ACC112 (cell line): ENCODE results near the gene ITPR1.
"Not testable (repeated sequence)": the region's sequence is repeated elsewhere in the genome, so short reads cannot be mapped to it uniquely, and the experiment has no call there.

Experiments
- H2AFZ ChIP-seq: fragments of 200-600 bp; sonication (generic); one replicate; pipeline ENCODE4 v1.6.0; 2017; ENCODE audit warnings: antibody characterized with exemption, low read length; ENCODE audit not compliant: unreplicated experiment
- H3K27ac ChIP-seq: fragments of 200-600 bp; sonication (generic); 2 replicates; pipeline ENCODE4 v1.5.1; 2014; ENCODE audit warnings: low read depth, mild to moderate bottlenecking, antibody characterized with exemption, low read length, moderate library complexity
- H3K27me3 ChIP-seq: fragments of 200-600 bp; sonication (generic); 2 replicates; pipeline ENCODE4 v1.6.1; 2014; ENCODE audit warnings: mild to moderate bottlenecking, antibody characterized with exemption, low read length, moderate library complexity, mixed read lengths; ENCODE audit not compliant: insufficient read depth
- H3K36me3 ChIP-seq: fragments of 200-600 bp; sonication (generic); 2 replicates; pipeline ENCODE4 v1.6.1; 2016; ENCODE audit warnings: mild to moderate bottlenecking, antibody characterized with exemption, low read length, moderate library complexity, mixed read lengths; ENCODE audit not compliant: insufficient read depth
- H3K4me1 ChIP-seq: fragments of 200-600 bp; sonication (generic); one replicate; pipeline ENCODE4 v1.6.1; 2016; ENCODE audit warnings: low read length, mixed read lengths; ENCODE audit not compliant: insufficient read depth, unreplicated experiment, control insufficient read depth
- H3K4me3 ChIP-seq: fragments of 200-600 bp; sonication (generic); 2 replicates; pipeline ENCODE4 v1.5.1; 2014; ENCODE audit warnings: mild to moderate bottlenecking, low read depth, low read length
- H3K79me2 ChIP-seq: fragments of 200-600 bp; sonication (generic); one replicate; pipeline ENCODE4 v1.6.0; 2016; ENCODE audit warnings: low read length; ENCODE audit not compliant: control insufficient read depth, unreplicated experiment, insufficient read depth

The ITPR1 gene

GRCh38 chr3:4597208-4597985 lies 104.2 kb downstream of the ITPR1 start:
- Histone ChIP-seq H3K4me1 (no peaks in the 10 kb centered on the region), H3K27me3 (no peaks in the 10 kb centered on the region)

GRCh38 chr3:4598232-4598631 lies 105.1 kb downstream of the ITPR1 start:
- H3K4me1 ChIP-seq, H2AFZ ChIP-seq, H3K79me2 ChIP-seq, H3K27ac ChIP-seq, H3K4me3 ChIP-seq, H3K36me3 ChIP-seq, H3K27me3 ChIP-seq: not testable (repeated sequence)

More at GRCh38 chr3:4597208-4597985, 104.2 kb downstream of the ITPR1 start:
- Histone ChIP-seq H3K79me2 (no peaks in the 10 kb centered on the region), H3K27ac (no peak overlapping the region), H3K36me3 (no peaks in the 10 kb centered on the region), H3K4me3 (no peak overlapping the region), H2AFZ (no peak overlapping the region)

GRCh38 chr3:4599612-4600011 lies 106.5 kb downstream of the ITPR1 start:
- no peaks in the 10 kb centered on the region for H3K4me1 ChIP-seq
- H3K36me3 ChIP-seq, result no peaks in the 10 kb centered on the region
- H3K27ac ChIP-seq, result no peak overlapping the region
- no peak overlapping the region for H3K4me3 ChIP-seq
- H3K79me2 ChIP-seq, result no peaks in the 10 kb centered on the region
- no peaks in the 10 kb centered on the region for H3K27me3 ChIP-seq
- H2AFZ ChIP-seq, result no peak overlapping the region

DNA sequence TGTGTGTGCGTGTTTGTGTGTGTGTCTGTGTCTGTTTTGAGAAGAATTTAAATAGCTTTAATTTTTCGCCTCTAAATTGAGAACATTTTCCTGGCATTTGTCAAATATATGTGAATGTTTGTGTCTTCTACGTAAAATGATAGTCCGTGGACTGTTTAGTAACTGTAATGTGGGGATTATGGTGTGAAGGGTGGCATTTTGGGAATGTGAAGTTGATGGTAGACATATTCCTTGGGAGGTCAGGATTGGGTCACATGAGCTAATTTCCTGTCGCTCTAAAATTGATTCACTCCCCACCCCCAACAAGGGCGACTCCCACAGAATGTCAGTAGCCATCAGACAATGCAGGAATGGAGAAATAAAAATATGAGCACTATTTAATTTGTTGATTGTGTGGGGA lies 107.3 kb downstream of the ITPR1 start:
- Histone ChIP-seq H3K4me3 (no peak overlapping the region), H2AFZ (no peak overlapping the region), H3K27me3 (no peaks in the 10 kb centered on the region), H3K27ac (no peak overlapping the region), H3K36me3 (no peaks in the 10 kb centered on the region), H3K4me1 (no peaks in the 10 kb centered on the region), H3K79me2 (no peaks in the 10 kb centered on the region)

GRCh38 chr3:4601892-4602291 lies 108.7 kb downstream of the ITPR1 start:
- H3K79me2 ChIP-seq, result no peaks in the 10 kb centered on the region
- H3K4me3 ChIP-seq, result no peak overlapping the region
- no peaks in the 10 kb centered on the region for H3K36me3 ChIP-seq
- H3K4me1 ChIP-seq, result no peaks in the 10 kb centered on the region
- H3K27ac ChIP-seq, result no peak overlapping the region
- H2AFZ ChIP-seq, result no peak overlapping the region
- H3K27me3 ChIP-seq, result no peaks in the 10 kb centered on the region

GRCh38 chr3:4604693-4605092 lies 111.5 kb downstream of the ITPR1 start:
- no peak overlapping the region for H2AFZ ChIP-seq
- H3K36me3 ChIP-seq, result no peaks in the 10 kb centered on the region
- H3K27me3 ChIP-seq, result no peaks in the 10 kb centered on the region
- H3K79me2 ChIP-seq, result no peaks in the 10 kb centered on the region
- H3K4me3 ChIP-seq, result no peak overlapping the region
- no peak overlapping the region for H3K27ac ChIP-seq
- H3K4me1 ChIP-seq, result no peaks in the 10 kb centered on the region

GRCh38 chr3:4606911-4607310 lies 113.8 kb downstream of the ITPR1 start:
- no peaks in the 10 kb centered on the region for H3K27me3 ChIP-seq
- no peaks in the 10 kb centered on the region for H3K4me1 ChIP-seq
- no peak overlapping the region for H3K4me3 ChIP-seq
- H2AFZ ChIP-seq, result no peak overlapping the region
- no peaks in the 10 kb centered on the region for H3K36me3 ChIP-seq
- H3K27ac ChIP-seq, result no peak overlapping the region
- no peaks in the 10 kb centered on the region for H3K79me2 ChIP-seq

DNA sequence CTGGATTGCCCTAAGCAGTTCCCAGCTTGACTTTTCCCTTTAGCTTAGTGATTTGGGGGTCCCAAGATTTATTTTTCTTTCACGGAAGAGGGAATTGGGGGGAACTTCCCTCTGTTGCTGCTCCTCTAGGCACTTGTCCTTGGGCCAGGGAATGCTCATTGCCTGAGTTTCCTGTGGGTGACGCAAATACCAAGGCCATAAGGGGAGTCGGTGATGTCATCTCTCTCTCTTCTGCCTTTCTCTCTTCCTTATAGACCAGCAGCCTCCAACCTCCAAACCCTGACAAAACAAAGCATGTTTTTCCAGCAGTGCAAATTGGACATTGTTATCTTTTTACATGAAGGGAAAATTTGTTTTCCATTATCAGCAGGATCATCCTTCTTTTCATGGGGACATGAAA lies 120.2 kb downstream of the ITPR1 start:
- H3K27me3 ChIP-seq, result no peaks in the 10 kb centered on the region
- H3K4me3 ChIP-seq, result no peak overlapping the region
- no peaks in the 10 kb centered on the region for H3K4me1 ChIP-seq
- H2AFZ ChIP-seq, result no peak overlapping the region
- no peaks in the 10 kb centered on the region for H3K79me2 ChIP-seq
- H3K27ac ChIP-seq, result no peak overlapping the region
- no peaks in the 10 kb centered on the region for H3K36me3 ChIP-seq

DNA sequence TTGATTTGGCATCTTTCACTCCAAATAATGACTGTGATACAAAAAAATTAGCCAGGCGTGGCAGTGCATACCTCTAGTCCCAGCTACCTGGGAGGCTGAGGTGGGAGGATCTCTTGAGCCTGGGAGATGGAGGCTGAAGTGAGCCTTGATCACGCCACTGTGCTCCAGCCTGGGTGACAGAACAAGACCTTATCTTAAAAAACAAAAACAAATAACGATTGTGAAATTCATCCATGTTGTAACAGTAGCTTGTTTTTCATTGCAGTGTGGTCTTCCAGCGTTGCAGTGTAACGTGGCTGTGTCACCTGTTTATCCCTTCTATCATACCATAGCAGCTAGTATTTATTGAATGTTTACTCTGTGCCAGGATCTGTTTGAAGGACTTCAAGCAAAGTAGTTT lies 120.9 kb downstream of the ITPR1 start:
- no peak overlapping the region for H3K4me3 ChIP-seq
- no peaks in the 10 kb centered on the region for H3K4me1 ChIP-seq
- no peak overlapping the region for H2AFZ ChIP-seq
- H3K27me3 ChIP-seq, result no peaks in the 10 kb centered on the region
- no peaks in the 10 kb centered on the region for H3K36me3 ChIP-seq
- no peaks in the 10 kb centered on the region for H3K79me2 ChIP-seq
- no peak overlapping the region for H3K27ac ChIP-seq

GRCh38 chr3:4614927-4615326 lies 121.8 kb downstream of the ITPR1 start:
- Histone ChIP-seq H3K36me3 (no peaks in the 10 kb centered on the region), H3K79me2 (no peaks in the 10 kb centered on the region), H3K27ac (no peak overlapping the region), H3K4me3 (no peak overlapping the region), H2AFZ (no peak overlapping the region), H3K4me1 (no peaks in the 10 kb centered on the region), H3K27me3 (no peaks in the 10 kb centered on the region)

DNA sequence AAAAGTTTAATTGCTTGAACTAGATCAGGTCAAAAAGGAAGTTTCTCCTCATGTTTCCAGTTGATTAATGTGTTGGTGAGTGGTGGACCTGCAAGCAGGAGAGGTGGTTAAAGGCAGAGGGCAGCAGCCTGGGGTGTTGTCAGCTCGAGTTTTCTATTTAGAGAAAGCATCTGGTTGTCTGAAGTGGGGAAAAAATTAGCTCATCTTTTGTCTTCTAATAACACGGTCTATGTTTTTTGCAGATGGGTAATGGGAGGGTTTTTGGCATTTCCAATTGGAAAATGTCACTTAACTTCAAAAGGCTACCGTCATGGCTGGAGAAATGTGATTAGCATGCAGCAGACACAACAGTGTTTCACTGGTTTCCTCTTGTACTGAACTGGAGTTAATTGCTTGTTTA lies 122.6 kb downstream of the ITPR1 start:
- no peaks in the 10 kb centered on the region for H3K27me3 ChIP-seq
- no peaks in the 10 kb centered on the region for H3K4me1 ChIP-seq
- H2AFZ ChIP-seq, result no peak overlapping the region
- H3K27ac ChIP-seq, result no peak overlapping the region
- no peaks in the 10 kb centered on the region for H3K36me3 ChIP-seq
- H3K4me3 ChIP-seq, result no peak overlapping the region
- H3K79me2 ChIP-seq, result no peaks in the 10 kb centered on the region
